ENCODE data around the gene CENPB.
A peak's percentile ranks its signal among the peaks of the same experiment; 100 is the strongest.

The CENPB gene

GRCh38 chr20:3788685-3789155 is 2.2 kb upstream of the CENPB start:
- no peak for DNase-seq

- DNase-seq, result no peak
These were observed 929 bp upstream of the CENPB start for GRCh38 chr20:3787324-3788014.

- peak; percentile 78 for DNase-seq
These were observed 435 bp downstream of the CENPB start for GRCh38 chr20:3786126-3786484.

- DNase-seq, result no peak
These were observed 1.1 kb downstream of the CENPB start for GRCh38 chr20:3785240-3786125.

- no peak for DNase-seq
These were observed 1.7 kb downstream of the CENPB start for GRCh38 chr20:3784863-3785239.

- DNase-seq, result no peak
These were observed 2.2 kb downstream of the CENPB start for GRCh38 chr20:3784216-3784853.

- no peak for DNase-seq
These were observed 2.9 kb downstream of the CENPB start for GRCh38 chr20:3783511-3784195.

GRCh38 chr20:3783068-3783489 is 3.5 kb downstream of the CENPB start:
- no peak for DNase-seq

GRCh38 chr20:3782597-3782996 is 3.9 kb downstream of the CENPB start:
- no peak for DNase-seq

GRCh38 chr20:3781153-3781910 is 5.2 kb downstream of the CENPB start, which contains the start of gene SPEF1:
TSS of gene SPEF1 (minus strand) at chr20:3781448. CDS start at chr20:3781287, 161 bp downstream.
- DNase-seq, result peak; percentile 98

GRCh38 chr20:3778976-3779375 is 7.6 kb downstream of the CENPB start:
- DNase-seq, result no peak

- peak; percentile 62 for DNase-seq
These were observed 8.6 kb downstream of the CENPB start for GRCh38 chr20:3777716-3778629.

GRCh38 chr20:3777381-3777715 is 9.2 kb downstream of the CENPB start:
- peak; percentile 47 for DNase-seq

GRCh38 chr20:3775457-3776108 is 11.0 kb downstream of the CENPB start:
- no peak for DNase-seq

GRCh38 chr20:3771552-3772058 is 14.9 kb downstream of the CENPB start:
- no peak for DNase-seq

GRCh38 chr20:3768342-3769130 is 18.0 kb downstream of the CENPB start:
- DNase-seq, result peak; percentile 94

GRCh38 chr20:3767427-3768341 is 18.9 kb downstream of the CENPB start, which contains the start of gene ADISSP:
TSS of gene ADISSP (minus strand) at chr20:3767753. CDS start at chr20:3760100, 7,653 bp downstream.
- peak; percentile 98 for DNase-seq

- DNase-seq, result no peak
These were observed 19.5 kb downstream of the CENPB start for GRCh38 chr20:3767110-3767426.

Measured in eye (tissue), 1 donor.